GF-D8 (cell line): ENCODE measurements around the gene PARP15.

ENCODE experiments used
- DNase-seq: peaks from one replicate; lab custom pipeline; 2025; lab: John Stamatoyannopoulos, UW

PARP15 gene

DNA sequence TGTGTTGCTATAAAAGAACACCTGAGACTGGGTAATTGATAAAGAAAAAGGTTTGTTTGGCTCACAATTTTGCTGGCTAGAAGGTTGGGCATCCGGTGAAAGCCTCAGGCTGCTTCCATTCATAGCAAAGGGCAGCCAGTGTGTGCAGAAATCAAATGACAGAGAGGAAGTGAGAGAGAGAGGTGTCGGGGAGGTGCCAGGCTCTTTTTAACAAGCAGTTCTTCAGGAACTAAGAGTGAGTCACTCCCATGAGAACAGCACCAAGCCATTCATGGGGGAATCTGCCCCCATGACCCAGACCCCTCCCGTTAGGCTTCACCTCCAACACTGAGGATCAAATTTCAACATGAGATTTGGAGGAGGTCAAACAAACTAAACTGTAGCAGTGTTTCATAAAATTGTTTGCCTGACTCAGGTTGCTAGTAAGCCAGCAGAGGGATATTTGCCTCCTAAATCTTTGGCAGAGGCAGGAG, 4.5 kb upstream of the PARP15 start:
- no peak for DNase-seq

DNA sequence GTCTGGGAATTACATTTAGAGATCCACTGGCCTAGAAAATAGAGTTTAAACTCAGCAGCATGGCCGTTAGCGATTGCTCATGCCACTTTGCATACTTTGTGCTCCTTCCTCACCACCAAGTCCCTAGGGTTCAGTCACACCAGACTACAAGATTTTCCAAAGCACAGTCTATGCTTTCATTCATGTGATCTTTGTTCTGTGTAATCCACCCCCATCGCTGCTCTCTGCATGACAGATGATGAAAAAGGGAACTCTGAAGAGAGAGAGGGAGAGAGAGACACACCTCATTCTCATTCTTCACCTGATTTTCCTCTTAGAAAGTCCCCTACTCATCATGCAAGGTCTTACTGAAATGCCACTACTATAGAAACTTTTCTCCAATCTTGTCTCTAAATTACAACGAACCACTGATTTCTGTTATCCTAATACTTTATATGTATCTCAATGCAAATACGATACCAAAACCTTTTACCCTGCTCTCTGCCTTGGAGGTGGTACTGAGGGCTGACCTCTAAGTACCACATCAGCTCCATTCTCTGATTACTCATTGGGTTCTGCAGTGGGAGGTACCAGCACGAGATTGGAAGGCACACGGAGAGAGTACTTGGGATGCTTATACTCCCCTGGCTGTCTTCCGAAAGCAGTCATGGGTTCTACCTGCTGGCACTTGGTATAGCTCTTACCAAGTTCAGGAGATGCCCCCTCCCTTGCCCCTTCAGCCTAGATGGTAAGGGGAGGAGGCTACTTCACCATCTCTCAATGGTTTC, 1.1 kb upstream of the PARP15 start:
- DNase-seq = peak; percentile 34

DNA sequence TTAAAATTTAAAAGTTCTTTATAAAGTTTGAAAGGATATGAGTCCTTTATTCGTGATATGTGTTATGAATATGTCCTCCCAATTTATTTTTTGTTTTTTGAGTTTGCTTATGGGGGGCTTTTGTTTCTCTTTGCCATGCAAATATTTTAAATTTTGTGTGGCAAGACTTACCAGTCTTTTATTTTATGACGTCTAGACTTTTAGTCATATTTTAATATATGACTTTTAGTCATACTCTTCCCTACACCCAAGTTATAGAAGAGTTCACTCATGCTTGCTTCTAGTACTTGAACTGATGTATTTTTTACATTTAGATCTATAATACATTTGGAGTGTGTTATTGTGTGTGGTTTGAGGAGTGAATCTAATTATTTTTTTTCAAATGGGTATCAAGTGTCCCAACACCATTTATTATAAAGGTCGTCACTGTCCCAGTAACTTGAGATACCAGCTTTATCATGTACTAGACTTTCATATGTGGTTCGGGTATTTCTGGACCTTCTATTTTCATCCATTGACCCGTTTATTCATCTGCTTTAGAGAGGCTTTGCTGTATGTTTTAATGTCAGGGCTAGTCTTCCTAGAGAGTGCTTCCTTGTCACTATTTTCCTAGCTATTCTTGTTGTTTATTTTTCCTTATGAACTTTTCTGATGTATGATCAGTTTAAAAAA, 755 bp downstream of the PARP15 start:
- no peak for DNase-seq

DNA sequence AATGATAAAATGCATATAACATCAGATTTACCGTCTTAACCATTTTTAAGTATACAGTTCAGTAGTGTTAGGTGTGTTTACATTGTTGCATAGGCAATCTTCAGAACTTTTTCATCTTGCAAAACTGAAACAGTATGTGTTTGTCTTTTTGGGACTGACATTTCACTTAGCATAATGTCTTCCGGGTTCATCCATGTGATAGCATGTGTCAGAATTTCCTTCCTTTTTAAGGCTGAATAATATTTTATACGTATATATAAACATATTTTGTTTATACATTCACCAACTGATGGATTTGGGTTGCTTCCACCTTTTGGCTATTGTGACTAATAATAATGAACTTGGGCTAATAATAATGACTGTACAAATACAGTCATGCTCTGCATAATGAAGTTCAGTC, 3.0 kb downstream of the PARP15 start:
- DNase-seq = no peak

DNA sequence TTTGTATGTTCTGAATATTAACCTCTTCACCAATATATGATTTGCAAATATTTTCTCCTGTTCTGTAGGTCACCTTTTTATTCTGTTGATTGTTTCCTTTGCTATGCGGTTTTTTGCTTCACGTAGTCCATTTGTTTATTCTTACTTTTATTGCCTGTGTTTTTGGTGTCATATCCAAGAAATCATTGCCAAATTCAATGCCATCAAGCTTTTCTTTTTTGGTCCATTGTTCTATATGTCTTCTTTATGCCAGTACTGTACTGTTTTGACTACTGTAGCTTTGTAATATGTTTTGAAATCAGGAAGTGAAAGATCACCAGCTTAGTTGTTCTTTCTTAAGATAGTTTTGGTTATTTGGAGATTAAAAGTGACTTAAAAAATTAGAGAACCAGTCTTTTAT, 4.2 kb downstream of the PARP15 start:
- no peak for DNase-seq

DNA sequence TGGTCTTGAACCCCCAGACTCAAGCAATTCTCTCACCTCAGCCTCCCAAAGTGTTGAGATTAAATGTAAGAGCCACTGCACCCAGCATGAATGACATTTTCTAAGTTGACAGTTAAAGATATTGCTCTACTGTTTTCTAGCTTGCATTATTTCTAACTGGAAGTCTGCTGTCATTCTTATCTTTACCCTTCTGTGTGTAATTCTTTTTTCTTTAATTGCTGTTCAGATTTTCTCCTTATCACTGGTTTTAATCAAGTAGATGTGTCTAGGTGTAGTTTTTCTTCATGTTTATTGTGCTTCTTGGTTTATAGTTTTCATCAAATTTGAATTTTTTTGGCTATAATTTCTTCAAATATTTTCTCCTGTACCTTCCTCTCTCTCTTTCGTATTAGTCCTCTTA, 4.9 kb downstream of the PARP15 start:
- no peak for DNase-seq

DNA sequence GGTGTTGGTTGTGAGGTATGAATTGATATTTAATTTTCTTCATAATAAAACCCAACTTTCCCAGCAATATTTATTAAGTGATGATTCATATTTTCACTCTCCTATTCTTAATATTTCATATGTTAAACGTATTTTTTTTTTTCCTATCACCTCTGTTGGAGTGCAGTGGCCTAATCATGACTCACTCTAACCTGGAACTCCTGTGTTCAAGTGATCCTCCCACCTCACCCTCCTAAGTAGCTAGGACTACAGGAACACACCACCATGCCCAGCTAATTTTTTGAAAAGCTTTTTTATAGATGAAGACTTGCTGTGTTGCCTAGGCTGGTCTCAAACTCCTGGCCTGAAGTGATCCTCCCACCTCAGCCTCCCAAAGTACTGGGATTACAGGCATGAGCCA, 8.6 kb downstream of the PARP15 start:
- DNase-seq = no peak

DNA sequence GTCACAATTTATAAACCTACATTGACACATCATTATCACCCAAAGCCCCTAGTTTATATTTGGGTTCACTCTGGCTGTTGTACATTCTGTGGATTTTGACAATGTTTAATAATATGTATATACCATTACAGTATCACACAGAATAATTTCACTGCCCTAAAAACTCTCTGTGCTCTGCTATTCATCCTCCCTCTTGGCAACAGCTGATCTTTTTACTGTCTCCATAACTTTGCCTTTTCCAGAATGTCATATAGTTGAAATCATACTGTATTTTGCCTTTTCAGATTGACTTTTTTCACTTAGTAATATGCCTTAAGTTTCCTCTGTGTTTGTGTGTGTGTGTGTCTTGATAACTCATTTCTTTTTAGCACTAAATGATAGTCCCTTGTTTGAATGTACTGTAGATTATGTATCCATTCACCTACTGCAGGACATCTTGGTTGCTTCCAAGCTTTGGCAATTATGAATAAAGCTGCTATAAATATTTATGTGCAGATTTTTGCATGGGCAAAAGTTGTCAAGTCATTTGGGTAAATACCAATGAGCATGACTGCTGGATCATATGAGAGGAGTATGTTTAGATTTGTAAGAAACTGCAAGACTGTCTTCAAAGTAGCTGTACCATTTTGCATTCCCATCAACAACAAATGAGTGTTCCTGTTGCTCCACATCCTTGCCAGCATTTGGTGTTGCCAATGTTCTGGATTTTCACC, 9.5 kb downstream of the PARP15 start:
- no peak for DNase-seq

DNA sequence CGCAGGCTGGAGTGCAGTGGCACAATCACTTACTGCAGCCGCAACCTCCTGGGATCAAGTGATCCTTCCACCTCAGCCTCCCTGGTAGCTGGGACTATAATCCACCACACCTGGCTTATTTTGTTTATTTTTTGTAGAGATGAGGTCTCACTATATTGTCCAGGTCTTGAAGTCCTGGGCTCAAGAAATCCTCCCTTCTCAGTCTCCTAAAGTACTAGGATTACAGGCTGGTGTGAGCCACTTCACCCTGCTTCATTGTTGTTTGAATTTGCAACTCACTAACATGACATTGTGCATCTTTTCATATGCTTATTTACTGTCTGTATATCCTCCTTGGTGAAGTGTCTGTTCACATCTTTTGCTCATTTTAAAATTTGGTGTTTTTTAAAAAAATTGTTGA, 10.1 kb downstream of the PARP15 start:
- DNase-seq = no peak

DNA sequence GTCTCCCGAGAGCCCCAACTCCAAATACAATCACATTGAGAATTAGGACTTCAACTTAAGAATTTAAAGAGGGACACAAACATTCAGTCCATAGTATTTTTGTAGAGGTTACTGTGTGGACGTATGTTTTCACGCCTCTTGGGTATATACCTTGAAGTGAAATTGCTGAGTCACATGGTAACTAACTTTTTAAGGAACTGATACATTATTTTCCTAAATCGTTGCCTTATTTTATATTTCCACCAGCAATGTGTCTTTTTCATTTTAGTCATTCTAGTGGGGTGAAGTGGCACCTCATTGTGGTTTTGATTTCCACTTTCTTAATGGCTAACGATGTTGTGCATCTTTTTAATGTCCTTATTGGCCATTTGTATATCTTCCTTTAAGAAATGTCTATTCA, 11.8 kb downstream of the PARP15 start:
- no peak for DNase-seq

DNA sequence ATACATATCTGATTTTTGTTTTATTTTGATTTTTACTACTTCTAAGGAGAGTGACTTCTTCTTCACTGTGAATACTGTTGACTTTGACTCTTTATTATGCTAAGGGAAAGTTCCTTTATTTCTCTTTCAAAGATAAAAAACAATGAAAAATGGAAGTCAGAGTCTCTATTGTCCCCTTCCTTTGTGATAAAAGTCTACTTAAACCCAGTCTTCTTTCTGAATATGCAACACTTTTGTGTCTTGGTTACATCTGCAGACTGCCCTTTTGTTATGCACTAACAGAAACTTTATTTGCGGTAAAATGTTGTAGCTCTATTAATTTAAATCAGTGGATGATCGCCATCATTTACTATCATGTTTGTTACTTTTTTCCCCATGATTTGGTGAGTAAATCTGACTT, 13.2 kb downstream of the PARP15 start:
- DNase-seq = no peak

DNA sequence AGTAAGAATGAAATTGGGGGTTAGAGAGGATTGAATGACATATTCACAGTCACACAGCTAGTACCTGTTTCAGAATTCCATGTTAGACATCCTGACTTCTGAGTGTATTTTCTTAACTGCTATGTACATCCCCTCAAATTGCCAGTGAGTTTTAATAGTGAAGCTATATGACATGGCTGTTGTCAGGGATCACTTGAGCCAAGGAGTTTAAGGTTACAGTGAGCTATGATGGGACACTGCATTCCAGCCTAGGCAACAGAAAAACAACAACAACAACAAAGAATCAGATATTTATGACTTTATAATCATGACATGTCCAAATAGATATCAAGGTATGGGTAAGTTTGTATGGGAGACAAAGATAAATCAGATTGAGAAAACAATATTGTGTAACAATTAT, 16.6 kb downstream of the PARP15 start:
- DNase-seq = no peak

DNA sequence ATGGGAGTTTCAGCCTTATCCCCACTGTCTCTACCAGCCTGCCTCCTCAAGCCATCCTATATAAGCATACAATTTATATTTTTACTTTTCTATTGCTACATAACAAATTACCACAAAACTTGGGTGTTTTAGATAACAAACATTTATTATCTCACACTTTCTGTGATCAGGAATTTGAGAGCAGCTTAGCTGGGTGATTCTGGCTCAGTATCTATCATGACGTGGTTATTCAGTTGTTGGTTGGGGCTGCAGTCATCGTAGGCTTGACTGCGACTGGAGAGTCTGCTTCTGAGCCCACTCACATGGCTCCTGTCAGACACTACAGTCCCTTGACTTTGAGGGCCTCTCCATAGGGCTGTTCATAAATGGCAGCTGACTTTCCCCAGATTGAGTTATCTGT, 20.7 kb downstream of the PARP15 start:
- DNase-seq = no peak

DNA sequence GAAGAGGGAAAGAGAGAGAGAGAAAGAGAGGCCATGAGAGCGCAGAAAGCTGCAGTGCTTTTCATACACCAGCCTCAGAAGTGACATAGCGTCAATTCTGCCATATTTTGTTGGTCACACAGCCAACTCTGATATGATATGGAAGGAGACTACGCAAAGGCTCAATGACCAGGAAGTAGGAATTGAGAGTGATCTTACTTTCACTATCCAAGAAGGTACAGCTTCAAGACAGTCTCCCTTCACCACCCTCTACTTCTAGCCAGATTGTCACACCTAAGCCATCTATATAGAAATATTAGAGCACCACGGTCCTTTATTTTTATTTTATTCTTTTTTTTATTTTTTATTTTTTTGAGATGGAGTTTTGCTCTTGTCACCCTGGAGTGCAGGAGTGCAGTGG, 21.1 kb downstream of the PARP15 start:
- DNase-seq = no peak

DNA sequence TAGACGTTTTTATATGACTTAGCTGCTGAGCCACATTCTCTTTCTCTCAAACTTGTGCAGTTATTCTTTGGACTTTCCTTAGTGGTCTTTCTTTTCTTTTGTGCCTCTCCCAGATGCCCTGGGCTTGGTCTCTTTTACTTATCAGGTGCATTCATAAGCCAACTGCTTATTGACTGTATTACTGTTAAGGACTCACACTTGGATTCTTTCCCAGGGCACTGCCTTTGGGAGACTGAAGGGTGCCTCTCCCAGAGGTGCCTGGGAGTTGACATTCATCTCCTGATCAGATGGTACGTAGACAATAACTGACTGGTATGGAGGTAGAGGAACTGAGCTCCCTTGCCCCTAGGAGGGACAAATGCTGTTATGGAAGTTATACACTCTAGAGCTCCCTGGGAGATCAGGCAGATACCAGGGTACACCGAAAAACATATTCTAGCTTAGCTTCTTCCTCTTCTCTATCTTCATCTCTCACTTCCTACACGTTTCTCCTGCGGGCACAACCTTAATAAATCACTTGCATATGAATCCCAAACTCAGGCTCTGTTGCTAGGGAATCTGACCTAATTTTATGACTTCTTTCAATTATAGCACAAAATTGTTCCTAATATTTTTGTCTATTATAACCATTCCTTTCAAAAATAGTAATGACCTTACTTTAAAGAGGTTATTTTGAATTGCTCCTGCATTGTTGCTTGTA, 24.7 kb downstream of the PARP15 start:
- no peak for DNase-seq

DNA sequence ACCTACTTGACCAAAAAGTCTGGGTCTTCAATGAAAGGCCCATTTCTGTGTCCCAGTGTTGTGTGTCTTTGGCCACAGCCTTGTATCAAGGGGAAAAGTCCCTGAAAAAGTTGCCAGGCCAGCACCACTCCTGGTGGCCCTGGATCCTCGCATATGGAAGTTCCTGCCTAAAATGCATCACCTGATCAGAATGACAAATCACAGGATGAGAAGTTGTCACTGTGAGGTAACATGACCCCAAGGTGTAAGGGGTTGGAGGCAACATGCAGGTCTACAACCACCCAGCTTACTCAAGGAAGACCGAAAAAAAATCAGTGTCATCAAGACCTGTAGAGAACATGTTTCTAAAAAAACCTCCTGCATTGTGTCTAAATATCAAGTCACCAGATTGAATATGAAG, 25.6 kb downstream of the PARP15 start:
- no peak for DNase-seq

DNA sequence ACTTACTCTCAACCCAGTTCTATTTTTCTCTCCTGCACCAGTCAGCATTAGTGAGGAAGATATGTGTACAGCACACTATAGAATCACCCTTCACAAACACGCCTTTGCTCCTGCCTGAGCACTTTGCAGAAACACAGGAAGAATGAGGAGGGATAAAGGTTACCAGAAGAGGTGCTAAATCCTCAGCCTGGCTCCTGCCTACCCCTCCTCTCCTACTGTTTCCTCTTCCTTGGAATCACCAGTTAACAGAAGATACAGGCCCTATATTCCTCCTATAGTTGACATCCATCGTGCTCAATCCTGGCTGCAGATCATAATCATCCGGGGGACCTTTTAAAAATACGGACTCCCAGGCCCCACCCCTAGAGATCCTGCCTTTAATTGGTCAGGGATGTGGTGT, 28.9 kb downstream of the PARP15 start:
- DNase-seq = no peak

DNA sequence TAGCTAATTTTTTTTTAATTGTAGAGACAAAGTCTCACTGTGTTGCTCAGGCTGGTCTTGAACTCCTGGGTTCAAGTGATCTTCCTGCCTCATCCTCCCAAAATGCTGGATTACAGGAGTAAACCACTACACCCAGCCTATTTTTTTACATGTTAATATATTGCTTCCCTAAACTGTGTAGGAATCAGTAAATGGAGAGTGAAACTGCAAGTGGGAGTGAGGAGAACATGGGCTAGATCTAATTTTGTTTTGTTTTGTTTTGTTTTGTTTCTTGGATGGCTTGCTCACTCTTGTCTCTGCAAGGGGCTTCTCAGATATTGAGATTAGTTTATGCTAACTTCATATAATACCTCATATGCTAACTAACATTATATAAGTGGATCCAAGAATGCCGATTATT, 31.5 kb downstream of the PARP15 start:
- no peak for DNase-seq

DNA sequence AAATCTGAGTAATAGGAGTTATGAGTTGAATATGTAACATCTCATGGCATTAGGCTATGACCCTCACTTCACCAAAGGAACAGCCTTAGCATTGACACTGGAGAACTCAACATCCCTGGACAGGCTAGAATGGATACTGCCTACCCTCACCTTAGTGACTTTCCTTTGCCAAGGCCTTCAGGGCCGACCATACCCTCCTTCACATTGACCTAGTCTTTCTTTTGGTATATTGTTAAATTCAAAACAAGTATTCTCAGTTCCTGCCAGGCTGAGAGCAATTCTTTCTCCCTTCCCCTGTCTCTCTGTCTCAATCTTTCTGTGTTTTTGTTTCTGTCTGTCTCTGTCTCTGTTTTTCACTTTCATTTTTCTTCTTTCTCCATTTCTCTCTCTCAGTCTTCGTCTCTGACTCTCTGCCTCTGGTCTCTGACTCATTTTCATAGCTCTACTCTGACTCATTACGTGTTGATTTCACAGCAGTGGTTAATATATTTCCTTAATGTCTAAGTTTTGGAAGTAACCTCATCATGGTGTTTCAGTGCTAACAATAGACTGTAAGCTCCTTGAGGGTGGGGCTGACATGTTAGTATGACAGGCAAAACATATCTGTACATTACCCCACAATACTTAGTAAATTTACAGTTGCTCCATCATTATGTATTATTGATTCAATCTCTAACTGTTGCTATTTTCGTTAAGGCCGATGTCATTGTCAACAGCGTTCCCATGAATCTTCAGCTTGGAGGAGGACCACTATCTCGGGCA, 32.5 kb downstream of the PARP15 start:
- DNase-seq = no peak

DNA sequence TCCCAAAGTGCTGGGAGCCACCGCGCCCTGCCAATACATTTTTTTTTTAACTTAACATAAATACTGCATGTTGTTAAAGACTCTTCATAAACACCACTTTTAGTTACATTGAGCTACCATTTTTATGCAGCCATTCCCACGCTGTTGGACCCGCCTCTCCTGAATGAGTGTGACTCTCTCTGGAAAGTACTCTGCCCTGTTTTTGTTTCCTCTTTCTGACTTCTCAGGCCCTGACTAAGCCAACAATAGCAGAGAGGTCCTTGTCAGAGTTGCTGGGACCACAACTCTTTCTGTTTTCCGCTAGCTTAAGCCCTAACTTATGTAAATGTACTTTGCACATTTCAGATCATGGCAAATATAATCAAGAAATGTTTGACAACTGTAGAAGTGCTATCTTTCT, 35.2 kb downstream of the PARP15 start:
- DNase-seq = no peak

DNA sequence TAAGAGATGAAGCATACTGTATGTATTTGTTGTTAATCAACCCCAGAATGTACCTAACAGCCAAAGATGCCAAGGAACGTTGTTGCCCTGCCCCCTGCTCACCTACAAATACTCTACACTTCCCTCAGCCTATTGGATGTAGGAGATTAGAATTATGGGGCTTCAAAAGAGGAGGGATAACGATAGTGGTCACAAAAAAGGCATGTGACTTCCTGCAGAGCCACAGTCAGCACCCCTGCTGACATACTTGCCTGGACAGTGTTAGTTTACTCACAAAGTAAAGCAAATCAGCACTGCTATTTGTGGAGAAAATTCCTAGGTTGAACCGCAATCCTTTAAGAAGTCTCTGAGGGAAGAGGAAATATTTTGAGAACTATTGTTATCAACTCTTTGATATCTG, 37.9 kb downstream of the PARP15 start:
- DNase-seq = no peak

DNA sequence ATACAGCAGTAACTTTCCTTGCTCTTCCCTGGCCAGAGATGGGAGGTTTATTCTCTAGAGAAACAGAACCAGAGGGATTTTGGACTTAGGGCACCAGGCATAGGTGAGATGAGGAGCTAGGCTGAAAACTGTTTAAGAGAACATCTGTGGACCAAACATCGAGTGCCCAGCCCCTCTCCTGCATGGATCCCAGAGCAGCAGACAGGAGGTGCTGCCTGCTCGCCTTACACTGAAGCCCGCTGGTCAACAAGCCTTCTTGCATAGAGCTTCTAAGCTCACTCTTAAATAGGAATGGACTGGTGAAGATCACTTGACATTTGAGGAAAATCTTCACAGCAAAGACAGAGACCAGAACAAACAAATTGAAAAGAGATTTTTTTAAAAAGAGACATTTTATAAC, 41.2 kb downstream of the PARP15 start:
- DNase-seq = no peak
